Stimulated activated CD4-positive, alpha-beta T cell treated with anti-CD3 and anti-CD28 coated beads, Interleukin-1b, Interleukin-23, amount 100 ng/mL, for 24 hours (primary cell): ENCODE data around the gene FBRSL1.
"Not testable (repeated sequence)": the region's sequence is repeated elsewhere in the genome, so short reads cannot be mapped to it uniquely, and the experiment has no call there.

Experiments used
- DNase-seq, 4 experiments: peaks; one replicate each; pipeline ENCODE4 v3.0.0-alpha.2; 2020; ENCODE audit warnings: low read depth in 4 of 4, low spot score in 1 of 4

The FBRSL1 gene

GRCh38 chr12:132453361-132454192, 36.4 kb upstream of the FBRSL1 start:
- DNase-seq = no peak

- no peak for DNase-seq
Observed at GRCh38 chr12:132454193-132454932, 35.6 kb upstream of the FBRSL1 start.

GRCh38 chr12:132454933-132455418, 35.0 kb upstream of the FBRSL1 start:
- DNase-seq = no peak

- DNase-seq = no peak
Observed at GRCh38 chr12:132455565-132455964, 34.4 kb upstream of the FBRSL1 start.

- DNase-seq = no peak
Observed at GRCh38 chr12:132456186-132456943, 33.6 kb upstream of the FBRSL1 start.

- DNase-seq = no peak
Observed at GRCh38 chr12:132456944-132457495, 32.9 kb upstream of the FBRSL1 start.

- no peak for DNase-seq
Observed at GRCh38 chr12:132458441-132458840, 31.5 kb upstream of the FBRSL1 start.

- DNase-seq = no peak
Observed at GRCh38 chr12:132458846-132459641, 30.9 kb upstream of the FBRSL1 start.

- no peak for DNase-seq
Observed at GRCh38 chr12:132460571-132460970, 29.4 kb upstream of the FBRSL1 start.

GRCh38 chr12:132461526-132461925, 28.4 kb upstream of the FBRSL1 start:
- no peak for DNase-seq

GRCh38 chr12:132462788-132463187, 27.2 kb upstream of the FBRSL1 start:
- DNase-seq = no peak

GRCh38 chr12:132463284-132463924, 26.5 kb upstream of the FBRSL1 start:
- DNase-seq = not testable (repeated sequence)

- not testable (repeated sequence) for DNase-seq
Observed at GRCh38 chr12:132464304-132464703, 25.6 kb upstream of the FBRSL1 start.

- DNase-seq = no peak
Observed at GRCh38 chr12:132464820-132465219, 25.1 kb upstream of the FBRSL1 start.

GRCh38 chr12:132465269-132466190, 24.4 kb upstream of the FBRSL1 start:
- DNase-seq = no peak

- no peak for DNase-seq
Observed at GRCh38 chr12:132466241-132467201, 23.4 kb upstream of the FBRSL1 start.

GRCh38 chr12:132467511-132467910, 22.4 kb upstream of the FBRSL1 start:
- no peak for DNase-seq

- DNase-seq = no peak
Observed at GRCh38 chr12:132469423-132469822, 20.5 kb upstream of the FBRSL1 start.
